Epithelial cell of esophagus (primary cell): ENCODE results near the gene COL15A1.

Experiments
- DNase-seq: peaks from one replicate; pipeline ENCODE4 v3.0.0; 2010; ENCODE audit warnings: low read depth
- H3K4me3 ChIP-seq: 2 replicates; pipeline ENCODE4 v1.5.1; 2011; ENCODE audit warnings: mild to moderate bottlenecking, low read length, control low read depth
- CTCF ChIP-seq: IDR thresholded peaks from 2 replicates; pipeline ENCODE4 v1.5.1; 2011; ENCODE audit warnings: low read depth, mild to moderate bottlenecking, low read length, control low read depth, inconsistent platforms; ENCODE audit not compliant: insufficient read depth; ENCODE audit errors: missing control alignments

COL15A1 gene

GRCh38 chr9:99042620-99043019 is 98.9 kb downstream of the COL15A1 start:
- H3K4me3 ChIP-seq = no peak overlapping the region
- DNase-seq = no peak
- TF ChIP-seq CTCF = no peak

DNA sequence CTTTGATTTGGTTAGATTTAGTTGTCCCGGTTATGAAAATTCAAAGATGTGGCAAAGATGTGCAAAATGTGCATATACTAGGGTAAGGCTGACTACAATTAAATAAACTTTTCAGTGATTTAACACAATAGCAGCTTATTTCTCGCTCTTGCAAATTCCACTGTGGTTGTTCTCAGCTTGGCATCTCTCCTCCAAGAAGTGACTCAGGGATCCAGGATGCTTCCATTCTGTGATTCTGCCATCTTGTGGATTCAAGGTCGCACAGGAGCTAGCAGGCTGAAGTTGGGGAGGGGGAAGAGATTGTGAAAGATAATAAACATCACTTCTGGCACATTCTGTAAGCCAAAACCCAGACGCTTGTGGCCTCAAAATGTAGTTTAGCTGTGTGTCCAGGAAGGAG is 101.1 kb downstream of the COL15A1 start:
- no peak overlapping the region for H3K4me3 ChIP-seq
- DNase-seq = no peak
- TF ChIP-seq CTCF = no peak

- H3K4me3 ChIP-seq = no peak overlapping the region
- DNase-seq = no peak
- no peak for TF ChIP-seq CTCF
Observed at GRCh38 chr9:99046068-99046467, 102.4 kb downstream of the COL15A1 start.

- no peak overlapping the region for H3K4me3 ChIP-seq
- DNase-seq = no peak
- TF ChIP-seq CTCF = no peak
Observed at GRCh38 chr9:99046542-99047071, 102.9 kb downstream of the COL15A1 start.

- no peak for TF ChIP-seq CTCF
- no peak for DNase-seq
- no peak overlapping the region for H3K4me3 ChIP-seq
Observed at GRCh38 chr9:99049228-99049627, 105.5 kb downstream of the COL15A1 start.

DNA sequence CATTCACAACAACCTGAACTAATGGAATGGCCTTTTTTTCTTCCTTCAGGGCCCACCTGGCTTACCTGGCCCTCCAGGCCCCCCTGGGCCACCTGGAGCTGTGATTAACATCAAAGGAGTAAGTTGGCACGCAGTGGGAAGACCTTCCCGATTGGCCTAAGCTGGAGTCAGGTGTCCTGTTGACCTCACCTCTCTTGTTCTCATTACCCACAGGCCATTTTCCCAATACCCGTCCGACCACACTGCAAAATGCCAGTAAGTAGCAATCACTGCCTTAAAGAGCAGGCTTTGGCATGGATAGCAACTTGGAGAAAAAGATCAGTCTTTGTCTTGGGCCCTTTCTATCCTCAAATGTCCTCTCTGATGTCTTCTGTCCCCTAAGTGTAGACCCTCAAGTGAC is 105.9 kb downstream of the COL15A1 start:
- no peak for TF ChIP-seq CTCF
- no peak overlapping the region for H3K4me3 ChIP-seq
- no peak for DNase-seq

GRCh38 chr9:99050292-99050911 is 106.7 kb downstream of the COL15A1 start:
- TF ChIP-seq CTCF = no peak
- no peak overlapping the region for H3K4me3 ChIP-seq
- peak; percentile 44 for DNase-seq
